Fibroblast of peridontal ligament (primary cell): ENCODE data around the gene ACYP1.

Experiments used
- DNase-seq: peaks from one replicate; pipeline ENCODE4 v3.0.0-alpha.2; 2010; ENCODE audit errors: extremely low read depth

ACYP1 gene

DNA sequence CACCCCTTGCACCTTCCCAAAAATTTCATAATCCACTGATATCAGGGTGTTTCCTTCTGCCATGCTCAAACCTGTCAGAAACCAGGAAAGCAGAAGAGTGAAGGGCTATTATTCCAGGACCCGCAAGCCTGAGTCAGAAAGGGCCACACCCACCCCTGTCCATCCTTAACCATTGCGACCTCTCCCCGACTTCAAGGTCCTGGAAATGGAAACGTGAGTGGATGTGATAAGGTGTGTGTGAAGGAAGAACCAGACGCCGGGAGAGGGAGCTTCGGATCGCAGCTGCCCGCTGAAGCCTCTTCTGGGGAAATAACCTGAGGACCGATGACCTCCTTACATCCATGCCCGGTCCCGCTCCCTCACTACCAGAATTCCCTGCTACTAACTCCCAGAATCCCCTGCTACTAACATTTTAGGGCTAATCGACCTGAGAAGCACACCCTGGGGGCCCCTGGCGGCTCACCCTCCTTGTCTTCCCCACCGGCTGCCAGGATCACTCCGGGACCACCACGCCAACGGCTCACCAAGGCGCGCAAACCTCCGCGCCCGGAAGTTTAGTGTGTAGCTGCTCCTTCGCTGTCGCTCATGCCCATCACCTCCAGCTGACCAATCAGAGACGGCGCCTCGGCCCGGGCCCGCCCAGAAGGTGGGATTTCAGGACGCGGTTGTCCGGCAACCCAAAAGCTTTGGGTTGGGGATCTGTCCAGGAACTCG lies at the start of gene ACYP1:
TSS of gene ACYP1 (minus strand) at position 534 of the 714 bp plus-strand sequence. CDS start at position 63, 471 bp downstream.
- peak; percentile 86 for DNase-seq

DNA sequence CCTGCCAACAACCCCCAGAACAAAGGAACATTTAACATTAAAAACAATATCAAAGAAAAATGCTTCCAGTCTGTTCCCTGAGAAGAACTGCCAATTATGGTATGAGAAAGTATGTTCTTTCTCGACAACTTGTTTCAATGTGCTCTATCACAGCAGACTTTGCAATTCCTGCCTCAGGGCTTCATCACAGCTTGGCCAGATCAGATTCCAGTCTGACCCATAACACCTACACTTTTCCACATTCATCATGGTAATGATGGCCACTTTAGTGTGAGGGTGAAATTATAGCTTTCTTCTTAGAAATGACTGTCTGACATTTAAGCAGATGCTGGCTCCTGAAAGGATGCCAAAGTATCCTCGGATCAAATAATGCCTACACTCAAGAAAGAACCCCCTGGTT lies 46.1 kb upstream of the ACYP1 start:
- no peak for DNase-seq

DNA sequence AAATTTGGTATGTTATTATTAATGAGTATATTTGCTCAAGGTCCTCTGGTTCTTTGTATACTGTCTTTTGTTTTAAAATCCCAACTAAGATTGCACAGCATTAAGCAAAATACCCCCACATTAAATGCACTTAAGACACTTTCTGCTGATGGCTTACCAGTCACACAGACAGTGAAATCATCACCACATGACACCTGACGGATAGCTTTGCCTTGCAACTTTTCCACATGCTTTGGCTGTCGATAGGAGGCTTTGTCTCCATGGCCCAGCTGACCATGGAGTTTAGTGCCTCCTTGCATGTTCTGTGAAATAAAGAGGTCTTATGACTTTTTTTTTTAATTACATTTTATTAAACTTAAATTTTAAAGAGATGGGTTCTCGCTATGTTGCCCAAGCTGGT lies 43.4 kb upstream of the ACYP1 start:
- no peak for DNase-seq

DNA sequence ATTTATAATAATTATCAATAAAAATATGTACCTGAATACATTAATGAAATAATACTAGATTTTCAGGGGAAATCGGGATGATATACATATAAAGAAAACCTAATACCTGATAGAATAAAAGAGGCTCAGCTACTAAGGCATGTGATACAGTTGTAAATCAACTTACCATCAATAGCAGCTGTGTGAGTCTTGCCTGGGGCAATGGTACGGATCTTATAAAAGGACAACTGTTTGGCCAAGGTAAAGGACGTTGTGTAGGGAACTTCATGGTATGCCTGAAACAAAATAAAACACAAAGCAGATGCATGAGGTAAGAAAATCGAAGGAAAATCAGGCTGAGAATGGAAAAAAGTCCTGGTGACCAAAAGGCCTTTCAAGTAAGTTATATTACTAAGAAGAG lies 37.7 kb upstream of the ACYP1 start:
- DNase-seq: no peak

DNA sequence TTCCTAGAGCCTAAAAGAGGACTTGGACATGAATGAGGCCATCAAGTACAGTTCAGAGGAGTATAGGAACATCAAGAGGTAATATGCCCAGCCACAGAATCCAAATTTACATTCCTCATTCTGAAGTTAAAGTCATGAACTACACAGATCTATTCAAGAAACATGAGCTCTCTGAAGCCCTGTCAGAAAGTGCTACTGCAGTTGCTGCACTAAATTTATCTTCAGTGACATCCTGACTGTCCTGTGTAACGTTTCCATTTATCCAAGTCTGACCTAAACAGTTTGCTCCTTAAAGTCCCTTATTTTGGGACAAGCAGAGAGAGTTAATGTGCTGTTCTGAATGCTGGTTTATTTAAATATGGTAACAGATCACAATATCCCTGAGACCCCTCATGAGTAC lies 34.9 kb upstream of the ACYP1 start:
- no peak for DNase-seq

DNA sequence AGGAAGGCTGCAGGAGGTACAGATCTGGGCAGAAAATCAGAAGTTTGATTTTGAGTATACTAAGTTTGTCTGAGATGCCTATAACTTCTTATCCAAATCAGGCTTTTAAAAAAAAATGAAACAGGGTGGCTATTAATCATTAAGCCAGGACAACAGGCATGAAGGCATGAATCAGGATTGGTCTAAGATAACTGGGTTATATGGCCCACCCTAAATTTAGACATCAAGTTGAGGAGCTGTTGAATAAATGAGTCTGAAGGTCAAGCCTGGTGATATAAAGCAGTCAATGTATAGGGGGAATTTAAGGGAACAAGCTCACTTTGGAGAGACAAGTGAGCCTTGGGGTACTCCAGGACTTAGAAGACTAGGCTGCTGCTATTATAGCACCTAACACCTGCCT lies 34.4 kb upstream of the ACYP1 start:
- DNase-seq: no peak

DNA sequence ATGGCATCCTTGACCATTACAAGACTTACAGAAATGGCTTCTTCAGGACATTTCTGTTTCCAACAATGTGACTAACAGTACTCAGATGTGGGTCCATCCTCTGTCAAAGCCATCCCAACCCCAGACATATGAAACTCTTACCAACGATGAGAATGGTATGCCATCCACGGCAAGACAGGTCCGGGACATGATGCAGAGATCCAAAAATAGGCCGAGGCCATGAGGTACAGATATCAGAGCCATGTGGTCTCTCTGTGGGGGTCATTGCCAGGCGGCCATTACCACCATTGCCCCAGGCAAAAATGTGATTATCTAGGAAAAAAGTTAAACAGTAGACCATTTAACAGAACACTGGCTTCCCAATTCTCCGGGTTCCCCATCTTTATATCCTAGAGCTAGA lies 33.1 kb upstream of the ACYP1 start:
- no peak for DNase-seq

DNA sequence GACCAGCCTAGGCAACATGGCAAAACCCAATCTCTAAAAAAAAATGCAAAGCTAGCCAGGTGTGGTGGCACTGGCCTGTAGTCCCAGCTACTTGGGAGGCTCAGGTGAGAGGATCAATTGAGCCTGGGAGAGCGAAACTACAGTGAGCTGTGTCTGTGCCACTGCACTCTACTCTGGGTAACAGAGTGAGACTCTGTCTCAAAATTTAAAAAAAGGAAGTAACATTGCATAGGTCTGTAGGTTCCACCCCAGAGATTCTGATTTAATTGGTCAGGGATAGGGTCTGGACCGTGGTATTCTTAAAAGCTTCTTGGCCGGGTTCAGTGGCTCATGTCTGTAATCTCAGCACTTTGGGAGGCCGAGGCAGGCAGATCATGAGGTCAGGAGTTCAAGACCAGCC lies 31.9 kb upstream of the ACYP1 start:
- no peak for DNase-seq

DNA sequence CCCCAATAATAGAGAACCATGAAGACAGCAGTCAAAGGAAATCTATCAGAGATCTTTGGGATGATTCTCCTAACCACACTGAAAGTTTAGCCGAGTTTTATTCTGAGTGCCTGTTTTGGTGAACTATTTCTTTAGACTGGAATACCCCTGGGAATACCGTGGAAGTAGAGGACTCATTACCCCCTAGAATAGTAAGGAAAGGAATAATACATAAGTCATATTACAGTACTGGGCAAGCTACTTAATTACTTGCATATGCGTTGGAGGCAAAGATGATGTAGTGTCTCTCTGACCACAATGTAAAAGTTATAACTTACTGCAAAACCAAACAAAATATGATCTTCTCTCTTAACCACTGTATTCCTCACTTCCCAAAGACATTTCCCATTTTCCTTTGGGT lies 31.1 kb upstream of the ACYP1 start:
- DNase-seq: peak; percentile 93

DNA sequence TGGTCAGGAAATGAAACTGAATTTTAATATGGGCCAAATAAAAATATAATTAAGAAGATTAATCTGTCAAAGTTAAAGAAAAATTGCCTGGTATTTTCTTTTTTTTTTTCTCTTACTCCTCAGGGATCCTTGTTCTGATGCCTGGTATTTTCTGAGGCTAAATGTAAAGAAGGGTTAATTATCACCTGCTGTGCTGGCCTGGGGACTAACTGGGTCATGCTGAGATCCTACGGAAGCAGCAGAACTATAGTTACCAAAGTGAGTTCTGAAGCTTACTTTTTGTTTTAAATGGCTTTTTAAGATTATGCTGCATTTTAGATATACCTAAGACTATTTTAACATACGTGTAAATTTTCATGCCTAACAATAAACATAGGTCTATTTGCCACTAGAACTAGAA lies 28.9 kb upstream of the ACYP1 start:
- DNase-seq: no peak

DNA sequence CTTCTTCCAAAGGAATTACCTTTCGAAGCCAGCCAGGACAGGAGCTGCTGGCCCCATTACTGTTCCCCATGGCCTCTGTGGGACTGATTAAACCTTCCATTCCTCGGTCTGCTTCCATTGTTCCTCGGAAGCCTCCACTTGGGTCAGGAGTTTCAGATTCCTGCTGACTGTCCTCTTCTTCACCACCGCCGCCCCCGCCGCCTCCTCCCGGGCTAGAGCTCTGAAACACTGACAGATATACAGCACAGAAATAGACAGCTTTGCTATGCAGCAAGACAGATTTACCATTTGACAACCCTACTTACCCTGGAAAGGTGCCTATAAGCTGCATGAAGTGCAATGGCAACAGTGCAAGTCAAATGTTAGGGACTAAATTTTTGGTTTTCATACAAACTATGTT lies 27.4 kb upstream of the ACYP1 start:
- no peak for DNase-seq

DNA sequence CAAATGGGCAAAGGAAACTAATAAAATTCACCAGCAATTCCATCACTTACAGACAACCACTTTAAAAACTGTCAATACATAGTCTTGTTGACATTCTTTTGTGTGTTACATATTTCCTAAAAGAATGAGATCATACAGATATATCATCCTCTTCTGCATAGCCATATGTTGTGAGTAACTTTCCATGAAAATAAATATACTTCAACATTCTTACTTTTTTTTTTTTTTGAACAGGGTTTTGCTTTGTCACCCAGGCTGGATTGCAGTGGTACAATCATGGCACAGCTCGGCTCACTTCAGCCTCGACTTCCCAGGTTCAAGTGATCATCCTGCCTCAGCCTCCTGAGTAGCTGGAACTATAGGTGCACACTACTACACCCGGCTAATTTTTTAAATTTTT lies 26.5 kb upstream of the ACYP1 start:
- peak; percentile 8 for DNase-seq

DNA sequence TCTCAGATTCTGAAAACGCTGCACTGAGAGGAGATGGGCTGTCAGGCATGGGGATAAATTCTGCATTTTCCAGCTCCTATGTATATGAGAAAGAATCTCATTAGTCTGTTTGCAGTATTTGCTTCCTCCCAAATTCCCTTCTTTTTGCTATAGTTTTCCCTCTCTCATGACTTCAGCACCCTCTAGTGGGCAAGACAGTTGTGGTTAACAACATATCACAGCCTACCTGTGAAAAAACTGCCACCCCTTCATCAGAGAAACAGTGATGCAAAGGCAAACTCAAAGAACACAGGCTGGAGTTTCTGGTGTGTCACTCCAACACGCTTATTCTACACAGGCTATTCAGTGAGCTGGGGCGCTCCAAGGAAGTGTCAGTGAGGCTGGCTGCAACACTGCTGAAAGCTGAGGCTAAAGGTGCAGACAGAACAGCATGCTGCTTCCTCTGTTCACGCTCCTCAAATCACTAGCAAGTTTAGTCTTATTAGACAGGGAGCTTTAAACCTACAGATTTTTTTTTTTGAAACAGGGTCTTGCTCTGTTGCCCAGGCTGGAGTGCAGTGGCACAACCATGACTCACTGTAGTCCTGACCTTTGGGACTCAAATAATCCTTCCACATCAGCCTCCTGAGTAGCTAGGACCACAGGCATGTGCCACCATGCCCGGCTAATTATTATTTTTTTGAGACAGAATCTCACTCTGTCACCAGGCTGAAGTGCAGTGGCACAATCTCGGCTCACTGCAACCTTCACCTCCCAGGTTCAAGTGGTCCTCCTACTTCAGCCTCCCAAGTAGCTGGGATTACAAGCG lies 24.9 kb upstream of the ACYP1 start:
- DNase-seq: peak; percentile 80

DNA sequence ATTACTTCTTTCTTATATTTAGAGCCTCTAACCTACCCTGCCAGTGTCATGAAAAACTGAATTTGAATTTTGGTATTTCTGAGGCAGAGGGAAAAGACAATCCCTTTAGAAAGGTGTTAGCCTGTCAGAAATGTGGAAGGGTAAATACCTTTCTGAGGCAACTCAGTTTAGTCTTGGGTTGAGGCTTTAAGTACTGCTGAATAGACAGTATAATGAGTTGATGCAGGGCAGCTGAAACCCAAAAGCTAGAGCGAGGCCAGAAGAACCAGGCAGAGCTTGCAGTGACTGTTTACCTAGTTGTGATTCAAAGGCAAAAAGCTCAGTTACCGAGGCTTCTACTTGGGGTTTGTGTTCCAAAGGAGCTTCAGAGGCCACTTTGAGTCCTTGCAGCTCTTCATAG lies 24.3 kb upstream of the ACYP1 start:
- no peak for DNase-seq

DNA sequence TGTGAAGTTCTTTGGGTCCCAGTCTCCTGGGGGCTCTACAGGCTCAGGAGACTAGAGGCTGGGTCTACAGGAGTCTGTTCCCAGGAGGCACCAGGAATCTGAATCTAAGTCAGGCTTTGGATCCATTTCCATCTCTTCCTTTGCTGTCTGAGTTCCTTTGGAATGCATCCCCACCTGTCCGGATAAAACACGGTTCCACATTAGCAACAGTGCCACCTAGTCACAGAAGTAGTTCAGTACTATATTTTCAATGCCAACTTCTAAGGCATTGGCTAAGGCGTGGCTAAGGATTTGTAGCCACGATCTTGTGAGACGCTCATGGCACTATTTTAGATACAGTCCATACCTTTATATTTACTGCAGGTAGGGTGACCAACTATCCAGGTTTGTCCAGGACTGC lies 20.7 kb upstream of the ACYP1 start:
- DNase-seq: no peak

DNA sequence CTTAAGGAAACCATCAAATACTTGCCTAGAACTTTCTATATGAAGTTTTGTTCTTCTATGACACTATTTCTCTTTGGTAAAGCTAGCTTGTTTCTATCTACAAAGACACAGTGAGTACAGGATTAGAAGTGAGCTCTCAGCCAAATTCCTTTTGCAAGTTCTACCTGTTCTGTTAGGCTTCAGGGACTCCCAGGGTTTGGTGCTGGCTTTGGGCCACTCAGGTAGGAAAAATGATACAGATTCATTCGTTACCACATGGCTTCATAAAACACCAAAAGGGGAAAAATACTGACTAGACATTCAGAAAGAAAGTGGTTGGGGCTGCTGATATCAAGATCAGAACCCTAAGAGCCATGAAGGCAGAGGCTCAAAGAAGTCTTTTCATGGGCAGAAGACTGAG lies 19.4 kb upstream of the ACYP1 start:
- DNase-seq: no peak

DNA sequence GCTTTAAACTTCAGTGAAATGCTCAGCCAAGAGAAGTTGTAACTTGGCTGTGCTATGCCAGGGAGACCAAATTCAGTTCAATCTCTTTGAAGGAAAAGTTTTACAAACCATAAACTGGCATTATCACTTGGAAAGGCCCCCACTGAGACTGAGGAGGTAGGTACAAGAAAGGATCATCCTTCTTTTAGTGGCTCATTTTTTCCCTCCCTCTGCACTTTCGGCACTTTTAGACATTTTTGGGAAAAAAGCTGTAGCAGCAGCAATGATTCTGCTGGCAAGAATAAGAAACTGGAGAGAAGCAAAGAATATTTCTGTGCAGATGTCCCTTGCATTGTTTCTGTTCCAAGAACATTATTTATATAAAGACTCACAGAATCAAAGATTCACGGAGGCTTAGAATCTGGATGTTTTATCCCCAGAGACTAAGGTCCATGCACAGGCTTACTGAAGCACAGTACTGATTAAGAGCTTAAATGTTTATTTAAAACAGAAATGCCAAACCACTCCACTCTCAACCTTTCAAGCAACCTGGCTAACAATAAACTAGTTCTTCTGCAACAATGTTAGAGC lies 17.9 kb upstream of the ACYP1 start:
- peak; percentile 69 for DNase-seq

DNA sequence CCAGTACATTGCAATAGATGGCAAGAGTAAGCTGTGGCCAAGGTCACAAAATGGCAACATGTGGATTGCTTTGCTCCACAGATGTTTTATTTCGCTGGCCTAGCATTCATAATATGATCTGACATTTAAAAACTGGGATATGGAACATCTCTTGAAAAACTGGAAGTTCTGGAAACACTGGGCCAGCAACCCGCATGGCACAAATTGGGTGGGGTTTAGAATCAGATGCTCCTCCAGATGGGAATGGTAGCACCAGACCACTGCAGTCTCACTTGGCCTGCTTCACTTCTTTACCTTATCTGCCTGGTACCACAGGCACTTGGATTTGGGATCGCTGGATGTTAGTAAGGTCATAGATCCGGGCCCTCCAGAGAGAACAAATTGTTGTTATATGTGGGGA lies 15.7 kb upstream of the ACYP1 start:
- DNase-seq: no peak

DNA sequence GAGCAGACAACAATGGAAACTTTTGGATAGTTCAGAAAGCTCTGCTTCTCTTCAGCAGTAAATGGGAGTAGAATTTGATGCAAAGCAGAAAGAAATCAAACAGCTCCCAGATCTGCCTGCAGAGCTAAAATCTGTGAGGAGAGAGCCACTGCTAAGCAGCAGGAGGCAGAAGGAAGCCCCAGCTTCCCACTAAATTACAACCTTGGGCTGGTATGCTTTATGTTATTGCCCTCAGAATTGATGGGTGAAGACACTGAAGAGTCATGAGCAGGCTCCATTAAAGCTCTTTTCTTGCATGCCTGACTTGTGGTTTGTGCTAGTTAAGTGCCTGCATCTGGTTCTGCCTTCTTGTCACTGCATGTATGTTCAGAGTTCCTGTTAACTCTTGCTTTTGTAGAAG lies 14.0 kb upstream of the ACYP1 start:
- no peak for DNase-seq

DNA sequence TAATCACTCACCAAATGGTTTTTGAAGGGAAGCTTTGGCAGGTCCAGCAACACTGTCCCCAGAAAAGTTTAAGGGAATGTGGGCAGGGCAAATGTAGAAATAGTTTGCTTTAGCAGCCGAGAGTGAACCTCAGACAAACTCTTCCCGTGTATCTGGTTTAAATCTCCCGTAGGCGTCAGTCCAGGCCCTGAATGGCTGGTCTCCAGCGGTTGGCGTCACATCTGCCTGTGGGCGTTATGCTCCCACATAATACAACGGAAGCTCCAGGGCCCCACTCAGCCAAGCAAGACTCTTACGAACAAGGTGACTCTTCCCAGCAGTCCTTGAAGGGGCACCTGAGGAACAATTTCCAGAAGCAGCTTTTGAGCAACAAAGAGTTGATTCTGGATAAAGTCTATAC lies 6.6 kb upstream of the ACYP1 start:
- no peak for DNase-seq

DNA sequence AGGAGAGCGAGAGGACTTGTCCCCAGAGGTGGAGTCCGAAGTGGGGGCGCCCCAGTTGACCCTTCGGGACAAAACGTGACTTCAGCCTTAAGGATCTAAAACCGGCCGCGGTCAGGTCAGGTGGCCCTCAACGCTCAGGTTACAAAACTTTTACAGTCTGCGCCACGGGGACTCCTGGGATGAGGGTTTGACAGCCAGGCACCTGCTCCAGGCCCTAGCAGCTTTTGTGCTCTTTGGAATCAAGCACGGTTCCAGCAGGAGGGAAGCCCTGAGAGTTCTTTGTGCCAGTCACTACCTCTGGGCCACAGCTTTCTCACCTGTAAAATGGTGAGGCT lies 6.0 kb upstream of the ACYP1 start:
- no peak for DNase-seq

DNA sequence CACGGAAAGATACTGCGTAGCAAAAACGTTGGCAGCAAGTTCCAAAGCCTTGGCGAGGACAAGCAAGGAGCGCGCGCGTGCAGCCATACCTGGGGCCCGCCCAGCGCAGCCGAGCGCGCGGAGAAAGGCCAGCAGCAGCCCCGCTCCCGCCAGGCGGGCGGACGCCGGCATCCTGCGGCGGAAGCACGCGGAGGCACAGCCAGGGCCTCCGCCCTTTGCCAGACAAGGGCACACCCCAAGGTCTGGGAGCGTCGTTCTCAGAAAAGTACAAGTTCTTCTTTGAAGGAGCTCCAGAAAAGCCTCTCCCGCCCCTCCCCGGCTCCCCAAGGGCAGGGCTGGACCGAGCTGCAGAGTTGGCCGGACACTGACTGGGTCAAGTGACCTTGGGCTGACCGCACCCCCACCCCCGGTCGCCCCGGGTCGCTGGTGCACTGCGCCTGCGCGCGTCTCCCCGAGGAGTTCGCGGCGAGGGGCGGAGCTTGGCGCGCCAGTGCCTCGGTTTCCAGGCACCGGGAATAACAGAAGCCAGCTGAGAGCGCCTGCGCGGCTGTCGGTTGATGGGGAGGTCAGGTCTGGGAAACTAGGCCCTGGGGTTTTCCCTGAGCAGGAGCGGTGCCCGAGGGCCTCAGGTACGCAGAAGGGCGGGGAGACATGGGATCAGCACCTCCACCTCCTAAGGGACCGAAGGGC lies 5.4 kb upstream of the ACYP1 start, which contains the start of gene ZC2HC1C:
TSS of gene ZC2HC1C (plus strand) at position 521 of the 690 bp plus-strand sequence. CDS start 933 bp downstream, outside the sequence.
- peak; percentile 82 for DNase-seq
